HCT116 (cell line): ENCODE data around the gene CBLB. TPM values are rescaled to one million over a fixed set of nuclear protein-coding genes. Genes with fewer than 3 reads are reported as not detected.

Source experiments
- ATAC-seq: fragments of 200-7000 bp; cut with Tn5 transposase; 2 replicates; pipeline ENCODE4 v1.9.1; 2020; ENCODE audit warnings: mild to moderate bottlenecking, moderate library complexity
- BruUV-seq: library from RNA; stranded (reverse); fragments of 400-500 nt; replicated peaks from 2 replicates; lab custom pipeline; 2021; lab: Mats Ljungman, UMichigan
- CTCF ChIA-PET: fragments of 300-600 bp; sonication (Branson Sonifier 250); formaldehyde crosslinking; loops from one replicate; lab custom pipeline; 2021; ENCODE audit warnings: antibody characterized with exemption; lab: Charles Lee
- POLR2A ChIA-PET: fragments of 300-600, 350-600 bp; sonication (Branson Sonifier 250); formaldehyde crosslinking; loops from one replicate; lab custom pipeline; 2021; ENCODE audit warnings: antibody characterized with exemption; lab: Charles Lee
- RAD21 ChIA-PET, 2 experiments: fragments of 300-600 bp; sonication (Branson Sonifier 250); formaldehyde crosslinking; loops; one replicate each; lab custom pipeline; 2023; ENCODE audit warnings: low total read pairs in 2 of 2; ENCODE audit not compliant: uncharacterized antibody in 2 of 2, unreplicated experiment in 2 of 2, low non-redundant PET in 1 of 2; lab: Charles Lee
- DNase-seq: peaks from one replicate; pipeline ENCODE4 v3.0.0-alpha.2; 2010; ENCODE audit warnings: low read depth, low spot score
- H2AFZ ChIP-seq: fragments of 200-600 bp; shearing (Covaris generic), sonication (generic); 2 replicates; pipeline ENCODE4 v1.6.1; 2017; ENCODE audit warnings: low read depth, mixed run types, mixed read lengths, antibody characterized with exemption, low read length; ENCODE audit not compliant: poor library complexity, severe bottlenecking
- H3K27ac ChIP-seq: 2 replicates; pipeline ENCODE4 v1.5.1; 2012; ENCODE audit warnings: low read depth, low read length
- H3K27me3 ChIP-seq: fragments of 200-600 bp; sonication (generic); 2 replicates; pipeline ENCODE4 v1.6.1; 2016; ENCODE audit warnings: mixed run types, low read length, mixed read lengths; ENCODE audit not compliant: insufficient read depth
- H3K36me3 ChIP-seq, 2 experiments: fragments of 200-500 bp in 1 of 2; fragments of 200-600 bp in 1 of 2; sonication (Bioruptor generic) in 1 of 2; sonication (generic) in 1 of 2; 2 replicates each; pipeline versions ENCODE4 v1.5.1 to v1.6.1; 2014 to 2016; ENCODE audit warnings: low read length in 2 of 2, inconsistent platforms in 1 of 2, mixed read lengths in 1 of 2, mixed run types in 1 of 2; ENCODE audit not compliant: insufficient read depth in 2 of 2, control insufficient read depth in 1 of 2
- H3K4me1 ChIP-seq, 2 experiments: fragments of 200-600 bp in 1 of 2; sonication (generic) in 1 of 2; 2 replicates each; pipeline versions ENCODE4 v1.5.1 to v1.6.1; 2012 to 2017; ENCODE audit warnings: low read length in 2 of 2, inconsistent platforms in 1 of 2, mild to moderate bottlenecking in 1 of 2, mixed read lengths in 1 of 2, mixed run types in 1 of 2, moderate library complexity in 1 of 2; ENCODE audit not compliant: insufficient read depth in 2 of 2, control insufficient read depth in 1 of 2
- H3K4me2 ChIP-seq: fragments of 200-600 bp; sonication (generic); 2 replicates; pipeline ENCODE4 v1.6.1; 2017; ENCODE audit warnings: mixed run types, low read length, mixed read lengths
- H3K4me3 ChIP-seq, 2 experiments: fragments of 200-600 bp in 1 of 2; sonication (generic) in 1 of 2; replicated peaks in 1 of 2; 2 replicates each; pipeline ENCODE4 v1.5.1; 2011 to 2016; ENCODE audit warnings: low read length in 2 of 2, control low read depth in 1 of 2, low read depth in 1 of 2, mild to moderate bottlenecking in 1 of 2, mixed read lengths in 1 of 2, mixed run types in 1 of 2
- H3K79me2 ChIP-seq: fragments of 200-600 bp; sonication (generic); 2 replicates; pipeline ENCODE4 v1.6.1; 2017; ENCODE audit warnings: mild to moderate bottlenecking, mixed run types, low read length, moderate library complexity, mixed read lengths; ENCODE audit not compliant: insufficient read depth
- H3K9ac ChIP-seq: fragments of 200-600 bp; sonication (generic); 2 replicates; pipeline ENCODE4 v1.6.1; 2016; ENCODE audit warnings: low read length, mixed read lengths
- H3K9me2 ChIP-seq: fragments of 200-600 bp; sonication (generic), shearing (Covaris generic); 2 replicates; pipeline ENCODE4 v1.6.1; 2017; ENCODE audit warnings: mixed run types, mild to moderate bottlenecking, moderate library complexity; ENCODE audit not compliant: insufficient read depth
- H3K9me3 ChIP-seq, 2 experiments: fragments of 200-500 bp in 1 of 2; fragments of 200-600 bp in 1 of 2; sonication (Bioruptor generic) in 1 of 2; sonication (generic) in 1 of 2; 2 replicates each; pipeline ENCODE4 v1.6.1; 2014 to 2017; ENCODE audit warnings: low read length in 2 of 2, mixed read lengths in 2 of 2, inconsistent platforms in 1 of 2, low read depth in 1 of 2, mild to moderate bottlenecking in 1 of 2, mixed run types in 1 of 2, moderate library complexity in 1 of 2; ENCODE audit not compliant: control insufficient read depth in 1 of 2, insufficient read depth in 1 of 2
- H4K20me1 ChIP-seq: fragments of 200-600 bp; sonication (generic), shearing (Covaris generic); 2 replicates; pipeline ENCODE4 v1.6.1; 2017; ENCODE audit warnings: mixed run types, mild to moderate bottlenecking, moderate library complexity; ENCODE audit not compliant: insufficient read depth
- CEBPB ChIP-seq: IDR thresholded peaks from 2 replicates; pipeline ENCODE4 v1.6.1; 2012; ENCODE audit warnings: low read depth
- EGR1 ChIP-seq: IDR thresholded peaks from 2 replicates; pipeline ENCODE4 v1.6.1; 2012; ENCODE audit warnings: low read depth
- EZH2phosphoT487 ChIP-seq: fragments of 200-600 bp; IDR thresholded peaks from 2 replicates; pipeline ENCODE4 v1.6.1; 2018; ENCODE audit warnings: antibody characterized with exemption, borderline replicate concordance
- FOSL1 ChIP-seq: IDR thresholded peaks from 2 replicates; pipeline ENCODE4 v1.6.1; 2012; ENCODE audit warnings: low read depth
- JUND ChIP-seq: IDR thresholded peaks from 2 replicates; pipeline ENCODE4 v1.6.1; 2012
- POLR2A ChIP-seq: IDR thresholded peaks from 2 replicates; pipeline ENCODE4 v1.7.0; 2011; ENCODE audit warnings: borderline replicate concordance; ENCODE audit not compliant: insufficient read depth, insufficient read length; ENCODE audit errors: extremely low read depth
- POLR2AphosphoS5 ChIP-seq: IDR thresholded peaks from 2 replicates; pipeline ENCODE4 v1.6.1; 2011; ENCODE audit warnings: mild to moderate bottlenecking, low read depth, low read length, moderate library complexity
- SIN3A ChIP-seq: IDR thresholded peaks from 2 replicates; pipeline ENCODE4 v1.6.1; 2012; ENCODE audit warnings: low read depth
- TCF7L2 ChIP-seq: IDR thresholded peaks from 2 replicates; pipeline ENCODE4 v1.7.0; 2011; ENCODE audit warnings: borderline replicate concordance, inconsistent platforms; ENCODE audit not compliant: insufficient read depth, insufficient read length; ENCODE audit errors: extremely low read depth
- YY1 ChIP-seq: IDR thresholded peaks from 2 replicates; pipeline ENCODE4 v1.6.1; 2011; ENCODE audit warnings: low read length, low read depth, moderate library complexity, mild to moderate bottlenecking; ENCODE audit not compliant: insufficient replicate concordance; ENCODE audit errors: extremely low read depth
- ZNF274 ChIP-seq: fragments of 200-500 bp; sonication (Bioruptor generic); IDR thresholded peaks from 2 replicates; pipeline ENCODE4 v1.6.1; 2014; ENCODE audit warnings: mild to moderate bottlenecking, low read depth, low read length, inconsistent platforms
- intact Hi-C: fragments of 100-400 bp; cut with micrococcal nuclease; formaldehyde crosslinking; loops from 2 replicates; pipeline ENCODE4 v1.10.0; 2022
- total RNA-seq: library from RNA; stranded (reverse); gene quantifications from one replicate; pipeline ENCODE4 v1.2.1, GENCODE V29; 2021; ENCODE audit not compliant: unreplicated experiment
- TF ChIP-seq, protein P1 (sequence below): IDR thresholded peaks from 2 replicates; pipeline ENCODE4 v1.6.1; 2012; ENCODE audit warnings: low read depth
- TF ChIP-seq, protein P2 (sequence below): IDR thresholded peaks from 2 replicates; pipeline ENCODE4 v1.6.1; 2012
- TF ChIP-seq, protein P3 (sequence below), 3 experiments: fragments of 200-600 bp in 1 of 3; sonication (generic) in 1 of 3; IDR thresholded peaks in 2 of 3; conservative IDR thresholded peaks in 1 of 3; 2 replicates each; pipeline ENCODE4 v1.5.1; 2012 to 2017; ENCODE audit warnings: low read depth in 2 of 3, low read length in 2 of 3, antibody characterized with exemption in 1 of 3, borderline replicate concordance in 1 of 3, control low read depth in 1 of 3, mild to moderate bottlenecking in 1 of 3, mixed read lengths in 1 of 3, mixed run types in 1 of 3, moderate library complexity in 1 of 3; ENCODE audit not compliant: insufficient read depth in 1 of 3

Gene CBLB
- total RNA-seq, 1 experiment from 2014 or later, result 10.4 TPM

DNA sequence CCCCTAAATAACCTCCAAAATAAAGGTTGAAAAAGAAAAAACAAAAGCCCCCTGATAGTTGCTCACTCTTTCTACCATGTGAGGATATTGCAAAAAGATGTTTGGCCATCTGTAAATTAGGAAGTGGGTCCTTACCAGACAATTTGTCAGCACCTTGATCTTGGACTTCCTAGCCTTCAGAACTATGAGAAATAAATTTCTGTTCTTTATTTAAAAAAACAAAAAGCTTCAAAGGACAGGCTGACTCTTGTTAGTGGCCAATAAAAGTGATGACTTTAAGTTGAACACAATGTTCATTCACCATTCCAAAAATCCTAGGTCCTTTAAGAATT is 103.5 kb downstream of the CBLB start:
- H3K27me3 ChIP-seq, result no peaks in the 10 kb centered on the region
- no peaks in the 10 kb centered on the region for H3K79me2 ChIP-seq
- no peaks in the 10 kb centered on the region for H3K4me1 ChIP-seq
- H3K36me3 ChIP-seq, result no peaks in the 10 kb centered on the region
- H3K27ac ChIP-seq, result no peak overlapping the region
- intact Hi-C loops, result no loop called here
- no peak overlapping the region for H2AFZ ChIP-seq
- H3K9ac ChIP-seq, result no peak overlapping the region
- ATAC-seq, result no peak
- TF ChIP-seq SIN3A (no peak), YY1 (no peak), TCF7L2 (no peak), ZNF274 (no peak), POLR2AphosphoS5 (no peak), JUND (no peak), EZH2phosphoT487 (no peak), FOSL1 (no peak), CEBPB (no peak), POLR2A (no peak), EGR1 (no peak)
- TF ChIP-seq, protein P1, sequence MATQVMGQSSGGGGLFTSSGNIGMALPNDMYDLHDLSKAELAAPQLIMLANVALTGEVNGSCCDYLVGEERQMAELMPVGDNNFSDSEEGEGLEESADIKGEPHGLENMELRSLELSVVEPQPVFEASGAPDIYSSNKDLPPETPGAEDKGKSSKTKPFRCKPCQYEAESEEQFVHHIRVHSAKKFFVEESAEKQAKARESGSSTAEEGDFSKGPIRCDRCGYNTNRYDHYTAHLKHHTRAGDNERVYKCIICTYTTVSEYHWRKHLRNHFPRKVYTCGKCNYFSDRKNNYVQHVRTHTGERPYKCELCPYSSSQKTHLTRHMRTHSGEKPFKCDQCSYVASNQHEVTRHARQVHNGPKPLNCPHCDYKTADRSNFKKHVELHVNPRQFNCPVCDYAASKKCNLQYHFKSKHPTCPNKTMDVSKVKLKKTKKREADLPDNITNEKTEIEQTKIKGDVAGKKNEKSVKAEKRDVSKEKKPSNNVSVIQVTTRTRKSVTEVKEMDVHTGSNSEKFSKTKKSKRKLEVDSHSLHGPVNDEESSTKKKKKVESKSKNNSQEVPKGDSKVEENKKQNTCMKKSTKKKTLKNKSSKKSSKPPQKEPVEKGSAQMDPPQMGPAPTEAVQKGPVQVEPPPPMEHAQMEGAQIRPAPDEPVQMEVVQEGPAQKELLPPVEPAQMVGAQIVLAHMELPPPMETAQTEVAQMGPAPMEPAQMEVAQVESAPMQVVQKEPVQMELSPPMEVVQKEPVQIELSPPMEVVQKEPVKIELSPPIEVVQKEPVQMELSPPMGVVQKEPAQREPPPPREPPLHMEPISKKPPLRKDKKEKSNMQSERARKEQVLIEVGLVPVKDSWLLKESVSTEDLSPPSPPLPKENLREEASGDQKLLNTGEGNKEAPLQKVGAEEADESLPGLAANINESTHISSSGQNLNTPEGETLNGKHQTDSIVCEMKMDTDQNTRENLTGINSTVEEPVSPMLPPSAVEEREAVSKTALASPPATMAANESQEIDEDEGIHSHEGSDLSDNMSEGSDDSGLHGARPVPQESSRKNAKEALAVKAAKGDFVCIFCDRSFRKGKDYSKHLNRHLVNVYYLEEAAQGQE, result no peak
- TF ChIP-seq, protein P2, sequence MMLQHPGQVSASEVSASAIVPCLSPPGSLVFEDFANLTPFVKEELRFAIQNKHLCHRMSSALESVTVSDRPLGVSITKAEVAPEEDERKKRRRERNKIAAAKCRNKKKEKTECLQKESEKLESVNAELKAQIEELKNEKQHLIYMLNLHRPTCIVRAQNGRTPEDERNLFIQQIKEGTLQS, result no peak
- TF ChIP-seq, protein P3, sequence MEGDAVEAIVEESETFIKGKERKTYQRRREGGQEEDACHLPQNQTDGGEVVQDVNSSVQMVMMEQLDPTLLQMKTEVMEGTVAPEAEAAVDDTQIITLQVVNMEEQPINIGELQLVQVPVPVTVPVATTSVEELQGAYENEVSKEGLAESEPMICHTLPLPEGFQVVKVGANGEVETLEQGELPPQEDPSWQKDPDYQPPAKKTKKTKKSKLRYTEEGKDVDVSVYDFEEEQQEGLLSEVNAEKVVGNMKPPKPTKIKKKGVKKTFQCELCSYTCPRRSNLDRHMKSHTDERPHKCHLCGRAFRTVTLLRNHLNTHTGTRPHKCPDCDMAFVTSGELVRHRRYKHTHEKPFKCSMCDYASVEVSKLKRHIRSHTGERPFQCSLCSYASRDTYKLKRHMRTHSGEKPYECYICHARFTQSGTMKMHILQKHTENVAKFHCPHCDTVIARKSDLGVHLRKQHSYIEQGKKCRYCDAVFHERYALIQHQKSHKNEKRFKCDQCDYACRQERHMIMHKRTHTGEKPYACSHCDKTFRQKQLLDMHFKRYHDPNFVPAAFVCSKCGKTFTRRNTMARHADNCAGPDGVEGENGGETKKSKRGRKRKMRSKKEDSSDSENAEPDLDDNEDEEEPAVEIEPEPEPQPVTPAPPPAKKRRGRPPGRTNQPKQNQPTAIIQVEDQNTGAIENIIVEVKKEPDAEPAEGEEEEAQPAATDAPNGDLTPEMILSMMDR (IDR thresholded peaks at IDR 0.05 in 2 of 3, conservative IDR thresholded peaks at IDR 0.05 in 1 of 3; ENCODE audit: borderline replicate concordance in 1 of 3, insufficient read depth in 1 of 3, low read depth in 2 of 3, low read length in 2 of 3), result no peak
- CTCF ChIA-PET, result no interaction called here
- no peaks in the 10 kb centered on the region for H3K9me3 ChIP-seq
- H3K4me2 ChIP-seq, result no peak overlapping the region
- RAD21 ChIA-PET, result no interaction called here
- no peaks in the 10 kb centered on the region for H4K20me1 ChIP-seq
- POLR2A ChIA-PET, result no interaction called here
- DNase-seq, result no peak
- BruUV-seq, result no TSS peak
- H3K9me2 ChIP-seq, result no peaks in the 10 kb centered on the region
- H3K4me3 ChIP-seq, result no peak overlapping the region
